Ovary (tissue), 3 donors: ENCODE results near the gene ACLY.

Experiments
- CTCF ChIP-seq, 3 donors: fragments of 450-650 bp in 2 of 3; fragments of 200-600 bp in 1 of 3; IDR thresholded peaks; one replicate each; pipeline versions ENCODE4 v1.5.1 to v1.8.0; 2016 to 2022; ENCODE audit warnings: antibody characterized with exemption in 3 of 3, mild to moderate bottlenecking in 1 of 3
- EP300 ChIP-seq: sonication (generic); formaldehyde crosslinking; IDR thresholded peaks from one replicate; pipeline ENCODE4 v1.6.1; 2017; ENCODE audit warnings: antibody characterized with exemption
- donor health status: DM: no; HTN: no; CAD: no.

- TF ChIP-seq EP300 (no peak), CTCF (IDR thresholded peaks at IDR 0.05) (no peak)
Observed at GRCh38 chr17:41835214-41835799, 83.4 kb downstream of the ACLY start.
